Astrocyte of the hippocampus (primary cell): ENCODE data around the gene CHRFAM7A.
"Not testable (repeated sequence)": the region's sequence is repeated elsewhere in the genome, so short reads cannot be mapped to it uniquely, and the experiment has no call there.

Experiments used
- DNase-seq: peaks from one replicate; pipeline ENCODE4 v3.0.0; 2011; ENCODE audit warnings: low read depth, low spot score

Gene CHRFAM7A

GRCh38 chr15:30392766-30393663 is at the start of gene CHRFAM7A:
Gene CHRFAM7A, minus strand, starts transcription at chr15:30393540. Its CDS starts 10,189 bp downstream, at chr15:30383351.
- not testable (repeated sequence) for DNase-seq

- DNase-seq: not testable (repeated sequence)
Measured at GRCh38 chr15:30438348-30438747, 45.0 kb upstream of the CHRFAM7A start.

- peak; percentile 0 for DNase-seq
Measured at GRCh38 chr15:30435878-30436277, 42.5 kb upstream of the CHRFAM7A start.

GRCh38 chr15:30420723-30421122 is 27.4 kb upstream of the CHRFAM7A start:
- not testable (repeated sequence) for DNase-seq

- DNase-seq: not testable (repeated sequence)
Measured at GRCh38 chr15:30414160-30414559, 20.8 kb upstream of the CHRFAM7A start, which contains the start of gene GOLGA8R. Gene GOLGA8R, minus strand, starts transcription at chr15:30414260. Its CDS starts 98 bp downstream, at chr15:30414162.

- DNase-seq: peak; percentile 0
Measured at GRCh38 chr15:30407636-30408035, 14.3 kb upstream of the CHRFAM7A start.

- DNase-seq: not testable (repeated sequence)
Measured at GRCh38 chr15:30398988-30399387, 5.6 kb upstream of the CHRFAM7A start.

- DNase-seq: not testable (repeated sequence)
Measured at GRCh38 chr15:30393664-30393991, 288 bp upstream of the CHRFAM7A start.

- DNase-seq: not testable (repeated sequence)
Measured at GRCh38 chr15:30386318-30386887, 6.9 kb downstream of the CHRFAM7A start.

- DNase-seq: not testable (repeated sequence)
Measured at GRCh38 chr15:30377082-30377413, 16.3 kb downstream of the CHRFAM7A start.

GRCh38 chr15:30376375-30377081 is 16.8 kb downstream of the CHRFAM7A start:
- DNase-seq: not testable (repeated sequence)

GRCh38 chr15:30375872-30376271 is 17.5 kb downstream of the CHRFAM7A start:
- DNase-seq: peak; percentile 3

- not testable (repeated sequence) for DNase-seq
Measured at GRCh38 chr15:30374862-30375261, 18.5 kb downstream of the CHRFAM7A start.

- not testable (repeated sequence) for DNase-seq
Measured at GRCh38 chr15:30368271-30368670, 25.1 kb downstream of the CHRFAM7A start.

GRCh38 chr15:30367246-30367645 is 26.1 kb downstream of the CHRFAM7A start:
- DNase-seq: not testable (repeated sequence)

GRCh38 chr15:30361404-30361803 is 31.9 kb downstream of the CHRFAM7A start:
- DNase-seq: not testable (repeated sequence)

GRCh38 chr15:30360990-30361389 is 32.4 kb downstream of the CHRFAM7A start:
- not testable (repeated sequence) for DNase-seq

- DNase-seq: not testable (repeated sequence)
Measured at GRCh38 chr15:30355043-30355442, 38.3 kb downstream of the CHRFAM7A start.

GRCh38 chr15:30349803-30350202 is 43.5 kb downstream of the CHRFAM7A start:
- DNase-seq: not testable (repeated sequence)

- not testable (repeated sequence) for DNase-seq
Measured at GRCh38 chr15:30336584-30336983, 56.8 kb downstream of the CHRFAM7A start.

- DNase-seq: not testable (repeated sequence)
Measured at GRCh38 chr15:30334152-30334551, 59.2 kb downstream of the CHRFAM7A start.

GRCh38 chr15:30326145-30326544 is 67.2 kb downstream of the CHRFAM7A start:
- DNase-seq: peak; percentile 0
